NCI-H748 (cell line): ENCODE data around the gene NAIF1.

ENCODE experiments used
- DNase-seq: peaks from one replicate; lab custom pipeline; 2025; ENCODE audit not compliant: unreplicated experiment; lab: John Stamatoyannopoulos, UW

NAIF1 gene

DNA sequence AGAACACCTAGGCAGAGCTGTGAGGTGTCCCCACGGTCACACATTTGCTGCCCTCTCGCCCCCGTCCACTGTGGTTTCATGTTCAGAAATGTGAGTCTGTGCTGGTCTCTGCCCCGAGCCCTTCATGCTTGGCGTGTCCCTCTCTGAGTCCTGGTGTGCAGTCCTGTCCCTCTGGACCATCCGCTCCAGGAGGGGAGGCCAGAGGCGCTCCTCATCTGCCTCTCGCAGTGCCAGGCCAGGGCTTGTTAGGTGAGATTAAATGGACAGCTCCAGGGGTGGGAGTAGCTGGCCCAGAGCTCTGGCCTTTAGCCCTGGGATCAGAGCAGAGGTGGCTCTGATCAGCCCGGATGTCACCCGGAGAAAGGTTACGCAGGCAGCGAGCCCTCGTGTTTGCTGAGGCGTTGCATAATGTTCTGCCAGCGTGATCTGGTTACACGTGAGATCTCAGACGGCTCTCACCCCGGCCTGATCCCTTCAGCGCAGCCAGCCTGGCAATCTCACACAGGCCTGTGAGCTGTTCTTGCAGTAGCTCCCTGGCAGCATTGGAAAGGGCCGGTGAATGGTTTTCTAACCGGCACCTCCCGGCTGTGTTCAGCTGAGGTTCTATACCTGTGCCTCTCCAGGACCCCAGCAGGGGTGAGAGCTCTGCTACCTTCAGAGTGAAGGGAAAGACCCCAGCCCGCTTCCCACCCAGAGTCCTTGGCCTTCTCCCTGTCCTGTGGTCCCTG, 35.9 kb upstream of the NAIF1 start:
- no peak for DNase-seq

DNA sequence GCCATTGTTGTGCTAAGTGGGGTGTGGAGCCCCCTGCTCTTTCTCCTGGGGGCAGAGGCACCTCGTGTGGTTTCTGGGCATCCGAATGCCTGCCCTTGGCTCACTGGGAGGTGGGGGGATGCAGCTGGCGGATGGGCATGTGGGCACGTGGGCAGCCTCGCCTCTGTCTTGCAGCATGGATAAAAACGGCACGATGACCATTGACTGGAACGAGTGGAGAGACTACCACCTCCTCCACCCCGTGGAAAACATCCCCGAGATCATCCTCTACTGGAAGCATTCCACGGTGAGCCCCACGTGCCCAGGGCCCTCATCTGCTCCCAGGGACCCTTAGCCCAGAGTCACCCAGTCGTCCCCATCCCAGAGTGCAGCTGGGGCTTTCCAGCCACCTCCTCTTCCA, 35.1 kb upstream of the NAIF1 start:
- DNase-seq, result no peak

DNA sequence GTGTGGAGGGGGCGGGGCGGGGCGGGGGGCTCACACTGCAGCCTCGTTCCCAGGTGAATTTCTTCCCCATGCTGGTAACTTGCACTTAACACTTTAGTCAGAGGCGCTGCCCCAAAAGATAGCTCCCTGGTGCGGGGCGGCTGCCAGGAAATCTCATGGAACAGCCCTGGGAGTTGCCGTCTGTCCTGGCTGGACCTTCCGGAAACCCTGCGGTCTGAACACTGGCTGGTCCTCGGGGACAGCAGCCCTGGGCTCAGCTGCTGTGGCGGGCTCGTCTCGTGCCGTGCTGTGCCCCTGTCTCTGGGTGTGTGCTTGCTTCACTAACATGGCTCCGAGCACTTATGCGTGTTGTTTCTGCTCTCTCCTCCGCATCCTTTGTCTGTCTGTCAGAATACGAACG, 34.6 kb upstream of the NAIF1 start:
- DNase-seq, result no peak

DNA sequence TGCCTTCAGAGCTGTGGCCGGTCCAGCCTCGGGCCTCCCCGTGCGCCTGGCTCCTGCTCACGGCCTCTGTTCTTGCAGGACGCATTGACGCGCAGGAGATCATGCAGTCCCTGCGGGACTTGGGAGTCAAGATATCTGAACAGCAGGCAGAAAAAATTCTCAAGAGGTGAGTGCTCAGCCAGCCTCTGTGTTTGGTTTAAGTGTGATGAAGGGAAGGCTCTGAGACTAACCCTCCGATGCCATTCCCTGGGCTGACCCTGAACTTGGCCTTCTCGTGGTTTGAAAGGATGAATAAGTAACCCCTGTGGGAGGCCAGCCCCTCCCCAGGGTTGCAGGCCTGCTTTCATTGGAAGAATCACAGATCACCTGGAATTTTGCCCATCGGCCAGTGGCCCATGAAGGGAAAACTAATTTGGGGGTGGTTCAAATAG, 34.1 kb upstream of the NAIF1 start:
- DNase-seq, result no peak

DNA sequence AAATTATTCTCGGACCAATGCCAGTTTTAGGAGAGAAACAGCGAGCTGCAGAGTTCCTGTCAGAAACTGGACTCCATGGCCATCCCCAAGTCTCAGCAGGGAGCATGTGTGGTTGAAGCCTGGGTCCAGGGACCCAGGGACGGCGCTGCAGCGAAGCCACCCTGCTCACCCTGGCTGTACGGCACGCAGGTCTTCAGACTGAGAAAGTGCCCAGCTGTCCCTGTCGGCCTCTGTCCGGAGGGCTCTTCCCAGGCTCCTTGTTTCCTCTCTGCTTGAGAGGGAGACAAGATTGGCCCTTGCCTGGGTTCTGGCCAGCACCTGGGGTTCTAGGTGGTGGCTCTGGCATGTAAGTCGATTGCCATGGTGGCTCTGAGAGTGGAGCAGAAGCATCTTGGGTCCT, 33.5 kb upstream of the NAIF1 start:
- no peak for DNase-seq

DNA sequence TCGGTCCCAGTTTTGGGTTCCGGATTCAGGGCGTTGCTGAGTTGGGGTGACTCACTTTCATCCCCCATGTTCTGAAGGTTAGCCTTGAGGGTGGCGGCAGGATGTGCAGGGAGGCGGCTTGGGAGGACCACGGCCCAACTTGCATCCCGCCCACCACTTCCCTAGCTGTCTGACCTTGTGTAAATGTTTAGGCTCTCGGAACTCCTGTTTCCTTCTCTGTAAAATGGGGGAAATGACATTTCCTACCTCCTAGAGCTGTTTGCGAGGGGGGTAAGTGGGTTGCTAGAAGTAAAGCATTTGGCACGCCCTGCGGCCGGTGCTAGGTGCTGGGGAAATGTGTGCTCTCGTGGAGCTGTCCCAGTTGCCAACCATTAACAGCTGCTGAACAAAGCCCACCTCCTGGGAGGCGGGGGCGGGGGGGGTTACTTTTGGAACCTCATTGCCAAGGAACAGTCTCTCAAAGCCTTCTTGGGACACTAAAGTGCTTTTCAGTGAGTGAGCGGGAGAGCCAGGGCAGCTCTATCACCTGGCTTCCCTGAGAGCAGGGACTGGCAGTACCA, 32.9 kb upstream of the NAIF1 start:
- no peak for DNase-seq

DNA sequence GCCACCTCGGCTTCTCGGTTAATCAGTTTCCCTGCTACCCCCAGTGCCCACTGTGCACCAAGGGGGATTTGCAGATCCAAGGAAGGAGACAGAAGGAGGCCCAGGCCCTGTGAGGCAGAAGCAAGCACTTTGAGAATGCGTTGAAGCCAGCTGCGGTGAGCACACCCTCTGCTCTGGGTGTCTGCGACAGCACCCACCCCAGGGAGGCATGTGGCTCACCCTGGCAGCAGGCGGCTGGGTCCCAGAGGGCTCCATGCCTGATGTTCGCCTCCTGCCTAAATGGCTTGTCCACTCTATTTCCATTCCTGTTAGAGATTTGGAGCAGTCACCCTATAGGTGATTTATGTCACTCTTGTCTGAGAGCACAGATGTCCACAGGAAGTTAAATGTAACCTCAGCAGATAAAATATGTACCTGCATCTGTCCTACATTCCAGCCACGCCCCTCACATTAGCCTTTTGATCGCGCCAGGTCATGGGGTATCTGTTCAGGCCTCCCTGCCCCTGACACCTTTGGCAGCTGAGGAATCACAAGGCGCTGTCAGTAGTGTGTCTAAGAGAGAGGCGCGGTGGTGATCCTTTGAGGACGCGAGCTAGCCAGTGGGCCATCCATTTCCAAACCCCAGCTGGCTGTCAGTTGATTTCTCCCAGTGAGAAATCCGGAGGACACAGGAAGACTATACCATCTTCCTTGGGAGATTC, 32.3 kb upstream of the NAIF1 start:
- DNase-seq, result no peak

DNA sequence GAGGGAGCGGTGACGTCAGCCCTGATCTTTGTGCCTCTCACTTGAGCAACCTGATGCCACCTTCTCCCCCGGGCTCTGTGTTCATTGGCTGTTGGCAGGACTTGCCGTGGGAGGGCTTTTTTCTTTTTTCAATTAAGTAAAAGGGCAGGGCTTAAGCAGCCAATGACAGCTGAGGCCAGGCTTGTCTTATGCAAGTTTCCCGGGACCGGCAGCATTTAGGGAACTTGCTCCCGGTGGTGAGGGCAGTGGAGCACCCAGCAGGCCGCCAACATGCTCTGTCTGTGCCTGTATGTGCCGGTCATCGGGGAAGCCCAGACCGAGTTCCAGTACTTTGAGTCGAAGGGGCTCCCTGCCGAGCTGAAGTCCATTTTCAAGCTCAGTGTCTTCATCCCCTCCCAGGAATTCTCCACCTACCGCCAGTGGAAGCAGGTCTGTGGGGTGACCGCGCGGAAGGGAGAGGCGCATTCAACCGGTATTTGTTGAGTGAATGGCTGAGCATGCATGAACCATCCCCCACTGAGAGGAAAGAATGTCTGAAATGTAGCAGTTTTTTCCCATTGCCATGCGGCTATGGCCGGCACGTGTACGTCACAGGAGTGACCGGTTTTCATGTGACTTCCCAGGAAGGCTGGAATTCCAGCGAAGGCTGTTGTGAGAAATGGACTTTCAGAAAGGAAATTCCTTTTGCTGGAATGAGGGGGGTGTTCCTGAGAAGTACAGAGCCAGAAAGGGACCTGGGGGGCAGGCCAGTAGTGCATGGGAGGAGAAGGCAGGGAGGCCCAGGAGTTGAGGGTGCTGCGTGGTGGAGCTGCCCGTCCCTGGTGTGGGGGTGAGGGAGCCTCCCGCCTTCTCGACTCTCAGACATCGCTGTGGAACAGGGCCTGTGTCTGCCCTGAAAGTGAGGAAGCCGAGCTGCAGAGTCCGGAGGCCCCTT, 31.4 kb upstream of the NAIF1 start:
- DNase-seq, result peak; percentile 95

DNA sequence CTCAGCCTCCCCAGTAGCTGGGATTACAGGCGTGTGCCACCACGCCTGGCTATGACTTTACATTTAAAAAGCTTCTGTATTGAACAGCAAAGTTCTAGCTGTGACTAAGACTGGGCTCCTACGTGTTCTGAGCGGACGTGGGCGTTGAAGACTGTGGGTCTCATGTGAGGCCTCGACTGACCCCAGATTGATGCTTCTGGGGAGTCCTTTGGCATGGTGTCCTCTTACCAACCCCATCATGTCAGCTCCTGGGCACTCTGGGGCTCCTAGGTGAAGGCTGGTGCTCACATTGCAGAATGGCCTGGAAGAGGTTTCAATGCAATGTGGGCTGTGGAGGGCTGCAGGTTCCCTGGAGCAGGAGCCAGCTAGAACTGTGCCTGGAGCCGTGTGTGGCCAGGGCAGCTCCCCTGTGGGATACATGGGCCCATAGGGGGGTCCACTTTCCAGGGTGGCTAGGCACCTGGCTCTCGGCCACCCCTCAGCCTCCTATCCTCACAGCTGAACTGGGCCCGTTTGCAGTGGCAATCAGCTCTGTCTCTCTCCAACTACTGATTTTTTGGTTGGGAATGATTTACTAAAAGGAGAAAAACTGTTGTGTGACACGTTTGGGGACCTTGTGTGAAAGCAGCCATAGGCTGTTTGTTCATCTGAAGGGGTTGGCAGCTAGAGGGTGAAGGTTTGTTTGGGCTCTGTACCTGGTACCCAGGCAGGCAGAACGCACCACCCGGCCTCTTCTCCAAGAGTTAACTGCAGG, 30.6 kb upstream of the NAIF1 start:
- no peak for DNase-seq

DNA sequence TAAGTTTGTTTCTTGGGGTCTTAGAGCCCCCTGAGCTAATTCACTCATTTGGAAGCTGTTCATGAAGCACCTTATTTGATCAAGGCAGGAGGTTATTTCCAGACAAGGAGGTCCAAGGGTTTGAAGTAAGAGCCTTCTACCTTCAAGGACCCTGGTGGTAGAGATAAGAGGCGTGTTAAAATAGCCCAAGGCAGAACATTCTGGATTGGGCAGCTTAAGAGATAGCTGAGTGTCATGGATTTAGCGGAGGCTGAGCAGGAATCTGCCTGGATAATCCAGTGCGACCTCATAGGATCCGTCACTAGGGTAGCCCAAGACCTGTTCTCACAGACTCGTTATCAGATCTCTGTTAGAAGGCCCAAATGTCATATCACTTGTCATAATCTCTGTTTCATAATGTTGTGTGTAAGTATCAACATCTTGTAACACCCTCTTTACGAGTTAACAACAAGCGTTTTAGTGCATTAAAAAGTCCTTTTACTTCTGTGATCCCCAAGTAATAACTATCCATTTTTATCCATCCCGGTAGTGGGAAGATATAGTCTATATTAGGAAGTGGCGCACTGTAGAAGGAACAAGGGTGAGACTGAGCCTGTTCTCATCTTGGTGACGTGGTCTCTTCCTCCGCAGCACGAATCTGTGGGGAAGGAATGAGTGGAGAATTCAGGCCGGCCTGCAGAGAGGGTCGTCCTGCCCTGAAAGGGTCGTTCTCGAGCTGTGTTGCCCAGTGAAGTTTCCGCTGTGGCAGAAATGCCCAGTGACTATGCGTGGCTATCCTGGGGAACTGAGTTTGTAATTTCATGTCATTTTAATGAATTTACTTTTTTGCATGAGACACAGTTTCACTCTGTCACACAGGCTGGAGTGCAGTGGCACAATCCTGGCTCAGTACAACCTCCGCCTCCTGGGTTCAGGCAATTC, 29.8 kb upstream of the NAIF1 start:
- DNase-seq, result no peak

DNA sequence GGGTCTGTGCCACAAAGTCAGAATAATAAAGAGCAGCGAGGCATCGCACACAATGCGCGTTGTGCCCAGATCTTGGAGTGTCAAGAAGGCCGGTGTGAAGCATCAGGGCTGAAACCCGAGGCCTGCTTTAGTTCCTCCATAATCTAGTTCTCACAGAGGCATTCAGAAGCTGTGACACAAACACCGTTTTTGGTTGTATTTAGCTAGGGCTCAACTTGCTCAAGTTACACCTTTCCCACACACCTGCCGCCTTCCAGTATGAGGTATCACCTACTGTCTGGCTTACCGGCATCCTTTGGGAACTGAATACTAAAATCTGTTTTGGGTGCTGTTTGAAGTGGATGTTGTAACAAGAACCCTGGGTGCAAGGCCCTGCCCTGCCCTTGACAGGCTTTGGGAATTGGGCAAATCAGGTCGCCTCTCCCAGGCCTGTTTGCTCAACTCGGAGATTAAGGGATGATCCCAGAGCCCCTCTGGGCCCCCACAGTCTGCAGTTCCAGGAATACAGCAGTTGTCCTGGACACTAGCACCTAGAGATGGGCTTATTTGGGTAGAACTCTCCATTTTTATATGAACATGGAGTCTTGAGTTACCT, 27.9 kb upstream of the NAIF1 start:
- DNase-seq, result no peak

DNA sequence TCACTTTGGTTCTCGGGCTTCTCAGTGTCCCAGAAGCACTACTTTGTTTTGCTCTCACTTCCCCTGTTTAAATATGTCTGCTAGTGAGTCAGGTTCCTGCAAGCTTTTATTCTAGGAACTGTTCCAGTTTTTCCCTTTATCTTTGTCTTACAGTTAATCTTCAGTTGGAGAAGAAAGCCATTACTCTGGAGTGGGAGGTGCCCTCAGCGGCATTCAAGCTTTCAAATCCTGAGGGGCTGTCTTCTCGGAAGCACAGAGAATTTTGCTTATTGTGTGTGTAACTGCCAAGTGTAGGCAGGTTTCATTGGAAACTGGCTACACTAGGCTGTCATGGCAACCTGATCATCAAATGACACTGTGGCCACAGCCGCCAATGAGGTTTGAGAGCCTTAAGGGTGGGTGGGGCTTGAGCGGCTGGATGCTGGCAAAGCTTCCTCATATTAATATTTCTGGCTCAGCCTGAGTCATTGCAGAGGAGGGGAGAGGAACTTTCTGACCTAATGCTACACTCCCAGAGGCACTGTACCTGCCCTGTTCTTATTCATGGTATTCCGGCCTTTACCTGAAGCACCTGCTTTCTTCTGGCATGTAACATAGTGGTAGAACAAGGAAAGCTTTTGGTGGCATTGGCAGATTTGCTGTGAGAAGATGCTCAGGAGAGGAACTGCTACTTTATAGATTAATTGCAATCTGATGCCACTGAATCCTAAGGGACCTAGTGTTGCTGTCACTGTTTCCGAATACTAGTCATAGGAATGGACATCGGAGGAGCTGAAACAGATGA, 27.2 kb upstream of the NAIF1 start:
- peak; percentile 94 for DNase-seq

DNA sequence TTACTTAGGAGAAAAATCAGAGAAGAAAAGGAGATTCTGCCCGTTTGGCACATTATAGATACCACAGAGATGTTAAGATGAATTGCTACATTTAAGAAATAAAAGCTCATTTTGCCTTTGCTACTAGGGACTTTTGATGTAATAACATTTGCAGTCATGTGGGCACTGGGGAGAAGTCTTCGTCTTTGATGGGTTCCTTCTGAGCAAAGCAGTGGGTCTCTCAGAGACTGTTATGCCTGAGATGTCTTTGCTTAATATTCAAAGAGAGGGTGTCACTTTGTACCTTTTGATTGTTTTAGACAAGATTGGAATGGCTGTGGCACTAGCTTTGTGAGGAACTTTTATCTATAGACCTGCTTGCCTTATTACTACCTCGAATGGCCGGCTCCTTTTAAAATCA, 25.9 kb upstream of the NAIF1 start:
- no peak for DNase-seq

DNA sequence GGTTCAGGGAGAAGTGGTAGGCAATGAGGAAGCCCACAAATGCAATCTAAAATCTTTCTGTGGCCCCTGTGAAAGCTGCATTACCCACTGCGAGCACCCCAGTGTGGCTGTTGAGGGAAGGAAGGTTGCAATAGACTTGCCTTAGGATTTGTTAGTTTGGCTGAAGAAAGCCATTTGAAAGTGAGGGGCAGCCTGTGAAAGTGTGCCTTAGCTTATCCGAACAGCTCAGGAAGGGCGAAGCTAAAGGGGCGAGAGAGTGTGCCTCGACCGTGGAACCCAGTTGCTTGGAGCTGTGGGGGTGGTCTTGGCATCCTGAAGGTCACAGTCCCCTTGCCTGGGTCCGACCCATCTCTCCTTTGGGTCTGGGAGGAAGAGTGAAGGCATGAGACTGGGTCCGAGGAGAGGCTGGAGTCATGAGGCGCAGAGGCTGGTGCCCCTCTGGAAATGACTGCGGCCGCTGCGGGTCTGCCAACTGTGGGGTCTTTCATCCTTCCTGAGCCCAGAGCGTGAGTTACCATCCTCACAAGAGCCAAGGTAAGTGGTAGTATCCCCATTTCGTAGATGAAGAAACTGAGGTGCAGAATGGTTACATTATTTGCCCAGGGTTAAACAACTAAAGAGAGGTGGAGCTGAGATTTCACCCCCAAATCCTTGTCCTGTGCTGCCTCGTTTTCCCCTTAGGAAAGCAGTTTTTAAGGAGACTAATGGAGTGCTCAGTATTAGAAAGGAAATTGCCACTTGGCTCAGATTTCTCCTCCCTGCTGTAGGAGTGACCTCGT, 25.3 kb upstream of the NAIF1 start:
- DNase-seq, result no peak

DNA sequence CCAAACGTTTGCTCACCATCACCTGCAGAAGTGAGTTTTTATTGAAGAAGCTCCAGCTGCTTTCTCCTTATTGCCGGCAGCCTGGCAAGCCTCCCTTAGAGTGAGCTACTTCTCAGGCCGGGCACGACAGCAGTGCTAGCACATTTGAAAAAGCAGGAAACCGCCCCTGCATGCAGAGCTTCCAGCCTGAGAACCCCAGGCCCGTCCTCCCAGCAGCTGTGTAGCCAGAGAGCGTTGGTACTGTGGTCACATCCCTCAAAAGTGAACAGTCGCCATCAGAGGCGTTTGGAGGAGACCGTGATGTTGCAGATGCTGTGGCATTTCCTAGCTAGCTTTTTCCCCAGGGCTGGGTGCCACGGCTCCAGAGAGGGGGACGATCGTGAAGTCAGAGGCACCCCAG, 24.5 kb upstream of the NAIF1 start:
- DNase-seq, result no peak

DNA sequence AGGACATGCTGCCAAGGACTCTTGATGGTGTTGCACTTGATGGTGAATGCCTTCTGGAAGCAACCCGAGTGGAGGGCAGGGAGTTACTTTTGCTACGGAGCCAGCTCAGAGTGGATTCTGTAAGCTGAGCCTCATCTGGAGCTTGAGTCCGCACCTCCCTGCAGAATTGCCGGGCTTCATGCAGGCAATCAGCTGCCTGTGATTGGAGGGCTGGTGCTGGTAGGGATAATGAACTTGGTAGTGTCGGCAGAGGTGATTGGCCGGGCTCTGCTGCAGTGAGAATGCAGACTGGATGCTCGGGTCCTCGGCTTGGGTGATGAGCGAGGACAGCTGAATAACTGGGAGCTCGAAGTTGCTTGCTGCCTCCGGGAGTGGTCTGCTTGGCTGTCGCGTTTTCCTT, 24.0 kb upstream of the NAIF1 start:
- DNase-seq, result no peak

DNA sequence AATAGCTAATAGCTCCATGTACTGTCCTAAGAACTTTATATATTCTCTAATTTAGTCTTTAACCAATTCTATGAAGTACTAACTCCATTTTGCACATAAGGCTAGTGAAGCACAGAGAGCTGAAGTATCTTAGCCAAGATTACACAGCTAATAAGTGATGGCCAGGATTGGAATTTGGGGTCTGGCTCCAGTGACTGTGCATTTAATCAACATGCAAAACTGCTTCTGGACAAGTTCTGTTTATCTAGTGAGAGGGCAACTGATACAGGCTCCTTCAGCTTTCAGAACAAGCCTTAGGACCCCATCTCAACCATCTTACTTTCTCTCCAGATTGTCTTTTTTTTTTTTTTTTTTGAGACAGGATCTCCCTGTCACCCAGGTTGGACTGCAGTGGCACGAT, 22.2 kb upstream of the NAIF1 start:
- no peak for DNase-seq
